ENCODE results near the gene NUDT4.
"Not testable (repeated sequence)": the region's sequence is repeated elsewhere in the genome, so short reads cannot be mapped to it uniquely, and the experiment has no call there.

NUDT4 gene

DNA sequence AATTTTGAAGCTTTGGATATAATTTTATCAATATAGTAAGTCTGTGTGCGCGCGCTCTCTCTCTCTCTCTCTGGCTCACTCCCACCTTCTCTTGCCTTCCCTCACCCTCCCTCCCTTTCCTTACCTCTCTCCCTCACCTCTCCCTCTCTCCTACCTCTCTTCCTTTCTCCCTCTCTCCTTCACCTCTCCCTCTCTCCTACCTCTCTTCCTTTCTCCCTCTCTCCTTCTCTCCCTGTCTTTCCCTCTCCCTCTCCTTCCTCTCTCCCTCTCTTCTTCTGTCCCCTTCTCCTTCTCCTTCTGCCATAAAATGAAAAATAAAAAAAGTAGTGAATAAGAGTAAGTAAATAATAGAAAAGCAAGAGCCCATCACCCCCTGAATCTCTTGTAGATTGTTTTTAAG lies 9.0 kb upstream of the NUDT4 start:
- no peak for DNase-seq

DNA sequence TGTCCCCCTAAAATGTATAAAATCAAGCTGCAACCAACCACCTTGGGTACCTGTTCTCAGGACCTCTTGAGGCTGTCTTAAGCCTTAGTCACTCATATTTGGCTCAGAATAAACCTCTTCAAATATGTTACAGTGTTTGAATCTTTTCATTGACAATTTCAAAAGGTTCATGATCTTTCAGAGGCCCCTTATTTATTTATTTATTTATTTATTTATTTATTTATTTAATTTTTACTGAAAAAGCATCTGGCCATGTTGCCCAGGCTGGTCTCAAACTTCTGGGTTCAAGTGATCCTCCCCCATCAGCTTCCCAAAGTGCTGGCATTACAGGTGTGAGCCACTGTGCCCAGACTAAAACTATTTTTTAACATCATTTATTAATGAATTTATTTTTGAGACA lies 8.2 kb upstream of the NUDT4 start:
- DNase-seq: no peak

DNA sequence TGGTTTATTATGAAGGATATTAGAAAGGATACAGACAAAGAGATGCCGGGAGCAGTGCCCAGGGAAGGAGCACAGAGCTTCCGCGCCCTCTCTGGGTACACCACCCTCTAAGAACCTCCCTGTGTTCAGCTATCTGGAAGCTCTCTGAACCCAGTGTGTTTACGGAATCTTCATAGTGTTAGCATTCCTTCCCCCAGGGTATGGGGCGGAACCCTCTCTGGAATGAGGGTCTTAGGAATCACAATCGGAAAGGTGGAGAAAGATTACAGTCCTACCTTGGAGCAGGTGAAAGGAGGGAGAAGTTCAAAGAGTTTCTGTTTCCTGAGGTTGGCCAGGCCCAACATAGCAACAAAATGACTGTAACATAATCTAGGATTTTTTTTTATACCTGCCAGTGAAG lies 6.8 kb upstream of the NUDT4 start:
- no peak for DNase-seq

DNA sequence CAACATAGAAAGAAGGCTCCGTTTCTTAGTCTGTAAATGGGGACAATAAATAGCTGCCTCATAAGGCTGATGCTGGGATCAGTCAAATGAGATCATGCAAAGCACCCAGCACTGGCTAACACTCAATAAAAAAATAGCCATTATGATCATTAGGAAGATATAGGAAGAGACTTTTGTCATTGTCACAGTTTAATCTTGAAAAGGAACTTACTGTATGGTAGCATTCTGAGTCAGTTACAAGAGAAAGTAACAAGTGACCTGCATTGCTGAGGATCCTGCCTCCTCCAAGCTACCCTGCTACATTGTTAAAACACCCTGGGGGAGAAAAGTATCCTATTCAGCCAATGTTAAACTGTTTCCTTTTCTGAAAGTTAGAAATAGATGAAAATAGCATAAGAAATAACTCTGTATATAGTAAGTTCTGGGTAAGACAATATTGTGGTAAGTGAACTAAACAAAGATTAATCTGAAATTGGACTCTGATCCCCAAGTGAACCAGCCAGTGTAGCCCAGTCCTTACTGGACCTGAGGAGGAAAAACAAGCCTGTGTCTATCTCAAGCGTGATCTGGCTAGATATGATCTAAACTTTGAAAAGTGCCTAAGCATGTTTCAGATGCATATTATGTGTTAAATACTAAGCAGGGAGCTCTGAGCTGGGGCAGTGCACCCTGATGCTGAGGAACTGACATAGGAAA lies 3.6 kb upstream of the NUDT4 start:
- no peak for DNase-seq

DNA sequence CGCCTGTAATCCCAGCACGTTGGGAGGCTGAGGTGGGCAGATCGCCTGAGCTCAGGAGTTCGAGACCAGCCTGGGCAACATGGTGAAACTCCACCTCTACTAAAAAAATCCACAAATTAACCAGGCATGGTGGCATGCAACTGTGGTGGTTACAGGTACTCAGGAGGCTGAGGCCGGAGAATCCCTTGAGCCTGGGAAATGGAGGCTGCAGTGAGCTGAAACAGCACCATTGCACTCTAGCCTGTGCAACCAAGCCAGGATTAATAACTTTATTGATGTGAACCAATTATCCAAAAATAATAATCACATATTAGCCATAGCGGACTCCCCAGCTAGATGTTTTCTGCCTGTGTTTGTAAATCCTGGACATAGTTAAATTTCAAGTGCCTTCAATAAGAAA lies 1.8 kb upstream of the NUDT4 start:
- no peak for DNase-seq

DNA sequence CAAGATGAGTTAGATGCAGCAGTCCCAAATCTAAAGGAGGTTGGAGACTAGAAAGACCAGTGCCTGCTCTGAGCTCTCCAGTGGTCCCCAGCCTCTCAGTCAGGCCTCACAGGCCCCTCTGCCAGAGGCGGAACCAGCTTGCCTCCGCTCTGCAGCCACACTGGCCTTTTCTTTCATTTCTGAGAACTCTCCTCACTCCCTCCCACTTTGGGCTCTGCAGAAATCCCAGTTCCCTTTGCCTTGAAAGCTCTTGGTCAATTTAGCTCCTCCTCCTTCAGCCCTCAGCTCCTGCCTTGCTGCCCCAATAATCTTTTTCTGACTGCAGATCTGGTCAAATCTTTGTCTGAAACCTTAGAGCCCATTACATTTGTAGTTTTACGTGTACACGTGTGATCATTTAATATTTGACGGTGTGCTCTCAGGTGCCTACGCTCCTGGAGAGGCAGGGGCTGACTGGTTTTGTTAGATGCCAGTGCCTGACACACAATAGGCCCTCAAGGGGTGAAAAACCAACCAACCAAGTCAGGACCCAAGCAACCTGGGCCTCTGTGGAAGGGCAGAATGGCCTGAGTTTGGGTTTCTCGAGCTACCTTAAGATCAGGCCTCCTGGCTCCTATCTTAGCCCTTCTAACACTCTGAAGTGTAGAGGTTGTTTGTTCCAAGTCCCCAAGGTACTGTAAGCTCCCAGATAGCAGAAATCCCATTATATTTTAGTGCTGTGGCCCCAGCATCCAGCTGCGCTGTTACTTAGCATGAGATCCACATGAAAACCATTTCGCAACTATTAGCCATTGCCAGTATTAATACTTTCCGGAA lies 1.1 kb upstream of the NUDT4 start:
- peak; percentile 34 for DNase-seq

DNA sequence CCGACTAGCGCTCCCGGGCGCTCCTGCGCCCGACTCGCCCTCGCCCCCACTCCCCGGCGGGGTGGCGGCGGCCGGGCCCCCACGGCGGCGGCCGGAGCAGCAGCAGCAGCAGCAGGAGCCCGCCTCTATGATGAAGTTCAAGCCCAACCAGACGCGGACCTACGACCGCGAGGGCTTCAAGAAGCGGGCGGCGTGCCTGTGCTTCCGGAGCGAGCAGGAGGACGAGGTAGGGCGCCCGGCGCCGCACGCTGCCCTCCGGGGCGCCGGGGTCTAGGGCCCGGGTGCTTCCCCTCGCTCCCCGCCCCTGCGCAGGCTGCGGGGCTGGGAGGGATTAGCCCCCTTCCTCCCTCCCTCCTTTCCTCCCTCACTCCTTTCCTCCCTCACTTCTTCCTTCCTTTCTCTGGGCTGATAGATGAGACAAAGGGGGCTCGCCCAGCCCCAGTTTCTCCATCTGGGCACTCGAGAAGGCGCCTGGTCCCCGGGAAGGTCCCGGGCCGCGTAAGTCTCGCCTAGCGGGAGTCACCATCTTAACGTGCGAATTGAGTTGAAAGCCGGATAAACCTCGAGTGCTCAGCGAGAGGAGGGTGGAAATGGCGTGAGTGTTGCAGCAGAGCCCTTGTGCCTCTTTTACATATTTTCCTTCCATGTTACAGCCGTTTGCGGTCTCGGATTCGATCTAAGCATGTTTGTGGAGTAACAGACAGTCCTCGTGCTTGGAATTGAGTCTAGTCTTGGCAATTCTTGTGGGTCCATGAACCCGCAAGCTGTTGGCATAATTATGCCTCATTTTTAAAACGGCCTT lies 672 bp downstream of the NUDT4 start:
- DNase-seq: peak; percentile 84

DNA sequence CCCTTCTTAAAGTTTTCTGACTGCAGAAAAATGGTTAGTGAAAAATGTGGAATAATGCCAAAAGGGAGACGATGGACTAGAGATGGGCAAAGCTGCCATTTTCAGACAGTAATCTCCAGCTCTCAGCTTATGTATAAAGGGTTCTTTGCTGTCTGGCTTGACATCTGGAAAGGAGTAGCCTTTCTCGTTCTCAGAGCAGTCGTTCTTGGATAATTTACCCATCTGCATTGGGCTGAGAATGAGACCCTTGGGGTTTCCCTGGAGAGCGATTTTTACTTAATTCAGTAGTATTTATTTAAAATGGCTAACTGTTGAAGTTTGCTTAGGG lies 1.2 kb downstream of the NUDT4 start:
- DNase-seq: no peak

DNA sequence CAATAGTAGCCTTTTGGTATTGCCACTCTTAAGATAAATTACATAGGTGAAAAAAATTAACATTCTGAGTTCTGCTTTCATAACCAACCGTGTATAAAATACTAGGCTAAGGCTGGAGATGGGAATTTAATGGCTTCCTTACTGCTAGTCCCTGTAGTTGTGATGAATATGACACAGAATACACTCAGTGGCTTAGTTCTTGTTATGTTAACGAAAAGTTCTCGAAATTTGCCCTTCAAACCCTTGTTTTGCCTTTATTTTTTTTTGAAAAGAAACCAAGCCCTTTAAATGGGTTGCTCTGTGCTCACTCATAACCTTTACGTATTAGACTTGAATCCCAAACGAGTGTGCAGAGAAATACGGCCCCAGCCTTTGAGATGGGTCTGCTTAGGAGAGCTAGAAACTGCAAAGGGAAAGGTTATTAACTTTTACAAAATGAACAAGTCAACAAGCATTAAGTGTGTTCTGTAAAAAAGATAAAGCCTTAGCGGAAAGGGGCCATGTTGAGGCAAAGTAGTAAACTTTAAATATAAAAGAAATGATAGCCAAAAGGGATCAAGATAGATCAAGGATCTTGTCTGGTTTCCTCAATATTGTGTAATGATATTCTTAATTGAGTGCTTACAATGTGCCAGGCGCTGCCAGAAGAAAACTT lies 1.7 kb downstream of the NUDT4 start:
- DNase-seq: no peak

DNA sequence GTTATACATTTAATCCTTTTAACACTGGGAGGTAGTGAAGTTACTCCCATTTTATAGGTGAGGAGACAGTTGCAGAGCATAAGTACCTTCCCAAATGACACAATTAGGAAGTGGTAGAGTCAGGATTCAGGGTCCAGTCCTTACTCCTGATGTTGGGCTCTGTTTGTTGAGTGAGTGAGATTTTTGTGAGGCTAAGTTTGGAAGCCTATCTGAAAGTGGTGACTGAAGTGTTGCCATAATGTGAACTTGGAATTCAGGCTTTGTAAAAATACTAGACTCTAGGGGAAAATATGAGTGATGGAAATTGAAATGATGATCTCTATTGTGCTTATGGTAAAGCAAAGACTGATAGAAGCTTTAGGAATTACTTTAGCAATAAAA lies 2.2 kb downstream of the NUDT4 start:
- no peak for DNase-seq

DNA sequence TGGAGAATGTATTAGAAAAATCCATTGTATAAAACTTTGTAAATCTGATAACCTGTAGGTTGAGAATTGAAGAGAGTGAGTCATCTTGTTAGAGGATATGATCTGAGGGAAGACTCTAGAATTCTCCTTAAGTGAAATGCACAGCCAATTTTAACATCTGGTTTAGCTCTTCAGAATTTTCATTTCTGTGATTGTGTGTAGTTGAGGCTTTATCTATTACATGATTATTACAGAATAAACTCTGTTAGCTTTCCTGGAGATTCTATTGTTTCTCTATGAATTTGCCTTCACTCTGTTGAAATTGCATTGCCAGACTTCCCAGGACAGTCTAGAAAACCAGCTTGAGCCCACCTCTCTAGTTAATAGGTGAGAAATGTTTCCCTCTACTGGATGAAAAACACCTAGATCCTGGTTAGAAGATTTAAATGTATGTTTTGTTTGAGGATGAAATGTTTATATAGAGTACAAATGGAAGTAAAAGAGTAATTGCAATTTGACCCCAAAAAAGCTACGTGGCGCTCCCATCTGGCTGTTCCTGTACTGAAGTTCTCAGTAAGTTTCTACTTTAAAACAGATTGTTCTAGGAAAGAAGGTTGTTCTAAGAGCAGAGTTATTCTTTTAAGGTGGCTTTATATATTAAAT lies 2.9 kb downstream of the NUDT4 start:
- peak; percentile 29 for DNase-seq

DNA sequence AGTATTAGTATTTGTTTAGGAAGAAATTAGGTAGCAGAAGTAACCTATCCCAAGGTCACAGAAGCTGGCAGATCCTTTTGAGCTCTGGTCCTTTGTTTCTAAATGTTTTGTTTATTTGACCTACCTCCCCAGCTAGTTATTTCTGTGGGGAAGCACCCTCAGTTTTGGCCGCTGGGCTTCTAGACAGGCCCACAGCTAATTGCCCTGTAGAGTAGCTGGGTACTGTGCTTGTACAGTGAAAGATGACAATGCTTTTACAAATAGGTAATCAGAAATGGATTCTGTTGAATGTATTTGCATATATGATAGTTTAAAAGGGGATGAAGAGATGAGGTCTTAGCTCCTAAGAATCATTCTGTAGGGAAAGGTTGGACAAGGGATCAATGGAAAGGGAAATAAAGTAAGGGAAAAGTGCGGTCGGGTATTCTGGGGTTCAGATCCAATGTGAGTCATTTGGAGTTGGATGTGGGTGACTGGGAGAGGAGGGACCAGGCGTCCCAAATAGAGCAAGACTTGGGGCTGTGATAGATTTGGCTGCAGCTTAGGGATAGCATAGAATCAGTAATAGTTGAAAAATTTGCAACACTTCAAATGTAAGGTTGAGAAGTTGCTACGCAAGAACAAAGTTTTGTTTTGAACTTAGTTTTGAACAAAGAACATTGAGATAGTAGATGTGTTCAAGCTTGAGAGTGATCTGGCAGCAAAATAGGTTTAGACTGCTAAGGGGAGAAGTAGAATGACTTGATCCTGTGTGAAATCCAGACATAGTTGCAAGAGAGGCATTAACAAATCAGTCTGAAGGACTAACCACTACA lies 3.6 kb downstream of the NUDT4 start:
- no peak for DNase-seq

DNA sequence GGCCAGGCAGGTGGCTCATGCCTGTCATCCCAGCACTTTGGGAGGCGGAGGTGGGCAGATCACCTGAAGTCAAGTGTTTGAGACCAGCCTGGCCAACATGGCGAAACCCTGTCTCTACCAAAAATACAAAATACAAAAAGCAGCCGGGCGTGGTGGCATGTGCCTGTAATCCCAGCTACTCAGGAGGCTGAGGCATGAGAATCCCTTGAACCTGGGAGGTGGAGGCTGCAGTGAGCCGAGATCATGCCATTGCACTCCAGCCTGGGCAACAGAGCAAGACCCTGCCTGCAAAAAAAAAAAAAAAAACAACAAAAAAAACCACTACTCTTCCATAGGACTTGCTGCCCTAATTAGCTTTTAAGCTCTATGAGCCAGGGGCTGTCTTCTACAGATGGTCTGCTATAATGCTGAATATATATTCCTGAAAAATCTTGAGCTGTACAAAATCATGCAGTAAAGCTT lies 4.3 kb downstream of the NUDT4 start:
- not testable (repeated sequence) for DNase-seq

DNA sequence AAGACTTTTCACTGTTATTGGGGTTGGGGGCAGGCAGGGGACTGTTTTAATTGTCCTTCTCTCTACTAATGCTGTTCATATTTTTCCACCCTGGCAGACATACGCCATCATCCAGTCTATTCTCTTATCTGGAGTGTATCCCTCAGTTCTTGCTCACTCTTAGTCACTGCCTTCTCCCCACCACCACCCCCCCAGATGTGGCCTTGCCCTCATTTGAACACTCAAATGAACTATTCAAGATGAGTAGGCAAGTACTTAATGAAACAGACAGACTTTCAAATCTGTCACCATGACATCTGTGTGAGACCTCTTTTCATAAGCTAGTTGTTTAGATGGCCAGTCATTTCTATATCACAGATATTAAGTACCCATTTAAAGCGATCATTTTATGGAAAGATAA lies 10.1 kb downstream of the NUDT4 start:
- DNase-seq: peak; percentile 36

DNA sequence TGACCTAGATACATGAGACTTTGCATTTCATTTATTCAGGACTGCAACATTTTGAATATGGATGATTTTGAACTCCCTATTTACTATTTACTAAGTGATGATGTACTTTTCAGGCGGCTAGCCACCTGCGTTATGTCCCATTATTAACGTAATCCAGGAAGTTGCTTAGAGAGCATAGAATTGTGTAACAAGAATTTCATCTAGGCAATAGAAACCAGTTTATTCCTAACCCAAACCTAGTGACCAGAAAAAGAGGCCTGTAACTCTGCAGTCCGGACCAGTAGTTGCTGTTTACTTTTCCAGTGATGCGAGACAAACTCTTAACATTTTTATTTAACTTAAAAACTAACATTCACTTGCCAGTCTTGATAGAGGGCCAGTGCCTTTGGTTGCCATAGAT lies 12.3 kb downstream of the NUDT4 start:
- DNase-seq: no peak

DNA sequence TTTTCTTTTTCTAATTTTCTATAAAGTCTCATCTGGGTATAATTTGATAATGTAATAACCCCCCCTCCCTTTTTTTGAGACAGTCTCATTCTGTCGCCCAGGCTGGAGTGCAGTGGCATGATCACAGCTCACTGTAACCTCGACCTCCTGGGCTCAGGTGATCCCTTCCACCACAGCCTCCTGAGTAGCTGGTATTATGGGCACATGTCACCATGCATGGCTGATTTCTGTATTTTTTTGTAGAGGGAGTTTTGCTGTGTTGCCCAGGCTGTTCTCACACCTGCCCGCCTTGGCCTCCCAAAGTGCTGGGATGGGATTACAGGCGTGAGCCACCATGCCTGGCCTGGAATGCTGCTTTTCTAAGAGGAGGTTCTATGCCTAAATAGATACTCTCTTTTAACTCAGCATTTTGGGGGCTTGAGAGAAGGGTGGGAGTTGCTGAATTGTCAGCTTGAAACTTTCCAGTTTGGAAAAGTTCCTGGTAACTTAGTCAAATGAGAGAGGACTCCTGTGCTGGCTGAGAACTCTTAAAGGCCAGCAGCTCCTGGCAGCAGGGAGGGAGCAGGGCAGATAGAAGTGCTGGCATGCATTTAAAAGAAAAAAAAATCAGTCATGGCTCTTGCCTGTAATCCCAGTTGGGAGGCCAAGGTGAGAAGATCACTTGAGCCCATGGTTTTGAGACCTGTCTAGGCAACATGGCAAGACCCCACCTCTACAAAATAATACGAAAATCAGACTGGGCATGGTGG lies 13.0 kb downstream of the NUDT4 start:
- no peak for DNase-seq

DNA sequence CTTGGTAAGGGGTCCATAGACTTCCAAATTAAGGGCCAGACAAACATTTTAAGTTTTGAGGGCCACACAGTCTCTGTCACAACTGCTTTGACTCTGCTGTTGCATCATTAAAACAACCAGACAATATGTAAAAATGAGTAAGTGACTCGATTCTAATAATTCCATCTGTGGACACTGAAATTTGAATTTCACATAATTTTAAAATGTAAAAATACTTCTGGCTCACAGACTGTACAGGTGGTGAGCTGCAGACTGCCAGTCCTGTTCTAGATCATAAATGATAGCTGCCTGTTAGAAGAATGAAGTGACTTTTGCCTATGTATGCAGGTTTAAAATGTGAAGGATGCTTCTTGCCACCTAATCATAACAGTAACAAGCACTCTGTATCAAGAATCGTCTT lies 15.7 kb downstream of the NUDT4 start:
- DNase-seq: no peak

DNA sequence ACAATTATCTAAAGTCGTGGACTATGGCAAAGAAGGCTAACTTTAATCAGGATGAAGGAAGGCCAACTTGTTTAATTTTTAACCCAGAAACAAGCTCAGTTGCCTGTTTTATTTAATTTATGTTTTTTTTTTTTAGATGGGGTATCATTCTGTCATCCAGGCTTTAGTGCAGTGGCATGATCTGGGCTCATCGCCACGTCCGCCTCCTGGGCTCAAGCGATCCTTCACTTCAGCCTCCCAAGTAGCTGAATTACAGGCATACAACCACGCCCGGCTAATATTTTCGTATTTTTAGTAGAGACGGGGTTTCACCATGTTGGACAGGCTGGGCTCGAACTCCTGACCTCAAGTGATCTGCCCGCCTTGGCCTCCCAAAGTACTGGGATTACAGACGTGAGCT lies 19.7 kb downstream of the NUDT4 start:
- DNase-seq: no peak

DNA sequence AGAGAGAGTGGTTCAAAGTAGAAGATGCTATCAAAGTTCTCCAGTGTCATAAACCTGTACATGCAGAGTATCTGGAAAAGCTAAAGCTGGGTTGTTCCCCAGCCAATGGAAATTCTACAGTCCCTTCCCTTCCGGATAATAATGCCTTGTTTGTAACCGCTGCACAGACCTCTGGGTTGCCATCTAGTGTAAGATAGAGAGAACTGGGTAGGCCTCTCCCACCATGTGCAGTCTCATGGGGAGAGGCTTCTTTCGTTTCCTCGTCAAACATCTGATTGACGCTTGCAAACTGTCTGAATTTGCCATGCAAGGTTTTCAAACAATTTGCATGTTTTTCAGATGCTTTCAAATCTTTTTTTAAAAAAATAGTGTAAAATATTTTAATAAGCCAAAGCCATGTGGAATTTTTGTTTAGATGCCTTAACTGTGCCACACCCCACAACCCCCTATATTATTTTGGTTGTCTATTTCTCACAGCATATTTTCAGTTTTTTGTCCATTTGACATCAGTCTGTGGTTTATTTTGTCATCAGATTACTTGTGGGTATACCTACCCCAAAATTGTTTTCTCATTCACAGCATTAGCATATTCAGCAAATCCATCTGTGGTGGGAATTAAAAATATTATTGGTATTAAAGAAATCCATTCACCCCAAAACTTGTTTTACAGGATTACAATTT lies 21.6 kb downstream of the NUDT4 start:
- not testable (repeated sequence) for DNase-seq
